Tibial nerve (tissue), 3 donors: Measurements from ENCODE around the gene HRH1.

Experiments
- CTCF ChIP-seq, 5 experiments: fragments of 200-600 bp in 3 of 5; fragments of 450-650 bp in 2 of 5; sonication (generic) in 3 of 5; IDR thresholded peaks; one replicate each; pipeline ENCODE4 v1.5.1; 2016 to 2019; ENCODE audit warnings: antibody characterized with exemption in 5 of 5, mild to moderate bottlenecking in 3 of 5, moderate library complexity in 2 of 5
- POLR2A ChIP-seq, 2 donors: fragments of 450-650 bp; IDR thresholded peaks; one replicate each; pipeline ENCODE4 v1.6.1; 2017; ENCODE audit warnings: antibody characterized with exemption in 2 of 2, mild to moderate bottlenecking in 2 of 2, moderate library complexity in 2 of 2

GRCh38 chr3:11157421-11157820 lies 3.1 kb downstream of the HRH1 start:
- no peak for TF ChIP-seq POLR2A (IDR thresholded peaks at IDR 0.05)
- no peak for TF ChIP-seq CTCF (IDR thresholded peaks at IDR 0.05)
